NCI-H345 treated with DMSO at 0.1 percent for 48 hours (cell line): Measurements from ENCODE around the gene PHACTR3.

Source experiments
- DNase-seq: peaks from one replicate; lab custom pipeline; 2025; ENCODE audit not compliant: unreplicated experiment; lab: John Stamatoyannopoulos, UW

Gene PHACTR3

DNA sequence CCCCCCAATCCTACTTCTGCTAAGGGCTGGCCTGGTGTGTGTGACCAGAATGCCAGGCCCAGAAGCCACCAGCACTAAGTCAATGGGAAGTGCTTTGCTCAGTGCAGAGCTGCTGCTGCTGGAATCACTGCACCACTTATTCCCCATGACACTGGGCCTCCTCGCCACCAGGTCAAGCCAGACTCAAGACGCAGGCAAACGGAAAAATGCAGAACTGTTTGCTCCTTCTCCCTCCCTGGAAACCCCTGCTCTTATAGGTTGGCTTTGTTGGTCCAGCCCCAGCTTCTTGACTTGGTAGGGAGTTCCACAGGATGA, 121.9 kb downstream of the PHACTR3 start:
- no peak for DNase-seq

DNA sequence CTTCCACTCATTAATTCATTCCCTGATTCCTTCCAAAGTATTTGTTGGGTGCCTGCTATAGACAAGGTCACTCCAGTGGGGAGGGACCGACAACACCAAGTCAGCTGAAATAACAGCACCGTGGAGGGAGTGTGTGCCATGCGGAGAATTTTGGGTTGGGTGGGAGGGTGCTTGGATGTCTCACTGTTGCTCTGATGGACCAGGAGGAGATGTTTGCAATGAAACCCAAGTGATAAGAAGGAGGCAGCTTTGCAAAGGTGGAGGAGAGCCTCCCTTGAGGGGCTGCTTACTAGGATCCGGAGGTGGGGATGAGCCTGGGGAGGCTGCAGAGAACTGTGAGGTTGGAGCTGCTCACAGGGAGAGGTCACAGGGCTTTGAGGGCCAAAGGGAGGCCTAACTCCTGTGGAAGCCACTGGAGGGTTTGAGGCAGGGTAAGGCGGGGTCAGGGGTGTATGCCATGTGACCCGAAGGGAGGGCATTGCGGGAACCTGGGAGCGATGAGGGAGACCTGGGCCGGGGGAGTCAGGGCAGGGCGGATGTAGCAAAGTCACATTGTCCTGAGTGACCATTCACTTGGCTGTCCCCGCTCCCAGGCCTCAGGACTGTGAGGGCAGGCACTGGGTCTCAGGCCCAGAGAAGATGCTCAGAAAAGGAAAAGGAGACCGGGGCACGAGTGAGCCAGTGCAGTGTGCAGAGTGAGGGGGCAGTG, 124.5 kb downstream of the PHACTR3 start:
- no peak for DNase-seq

DNA sequence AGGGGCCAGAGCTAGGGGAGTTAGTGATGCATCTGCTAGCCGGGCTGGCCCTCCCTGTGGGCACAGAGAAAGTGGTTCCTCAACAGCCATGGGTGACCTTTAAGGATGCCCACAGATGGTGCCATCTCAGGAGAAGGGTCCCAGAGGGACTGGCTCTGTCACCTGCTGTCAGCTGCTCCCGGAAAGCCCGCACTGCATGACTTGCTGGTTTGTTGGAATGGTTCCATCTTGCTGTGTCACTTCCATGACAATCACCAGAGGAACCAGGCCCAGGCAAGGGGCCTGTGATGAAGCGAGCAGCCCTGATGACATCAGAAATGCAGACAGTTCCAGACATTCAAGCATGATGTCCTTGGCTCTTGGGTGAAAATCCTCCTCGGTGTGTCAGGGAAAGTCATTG, 125.2 kb downstream of the PHACTR3 start:
- no peak for DNase-seq

DNA sequence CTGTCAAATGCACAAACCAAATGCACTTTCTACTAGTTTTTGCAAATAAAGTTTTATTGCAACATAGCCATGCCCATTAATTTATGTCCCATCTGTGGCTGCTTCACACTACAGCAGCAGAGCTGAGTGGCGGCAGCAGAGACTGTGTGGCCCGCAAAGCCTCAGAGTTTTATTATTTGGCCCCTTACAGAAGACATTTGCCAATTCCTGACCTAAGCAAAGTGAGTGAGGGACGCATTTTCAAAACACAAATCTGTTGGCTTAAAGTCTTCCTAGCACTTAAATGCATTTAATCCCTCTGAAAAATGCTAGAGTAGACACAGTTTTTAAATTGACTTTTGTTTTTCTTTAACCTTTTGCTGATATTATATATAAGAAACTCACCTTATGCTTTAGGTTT, 126.4 kb downstream of the PHACTR3 start:
- DNase-seq = no peak

DNA sequence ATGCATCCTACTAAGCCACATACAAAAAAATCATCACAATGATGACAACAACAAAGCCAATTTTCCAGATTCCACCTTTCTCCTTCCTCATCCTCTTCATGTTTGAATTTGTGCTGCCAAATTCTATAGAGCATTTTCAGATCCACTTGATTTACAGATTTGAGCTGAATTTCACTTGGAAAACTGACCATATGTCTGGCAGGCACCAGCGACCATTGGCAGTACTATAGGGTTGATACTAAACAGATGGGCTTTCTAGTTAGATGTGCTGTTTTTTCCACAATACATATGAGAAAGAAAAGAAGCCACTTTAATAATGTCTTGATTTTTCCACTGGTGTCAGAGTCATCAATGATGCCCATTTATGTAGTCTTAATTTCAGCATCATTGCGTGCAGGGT, 127.0 kb downstream of the PHACTR3 start:
- DNase-seq = no peak

DNA sequence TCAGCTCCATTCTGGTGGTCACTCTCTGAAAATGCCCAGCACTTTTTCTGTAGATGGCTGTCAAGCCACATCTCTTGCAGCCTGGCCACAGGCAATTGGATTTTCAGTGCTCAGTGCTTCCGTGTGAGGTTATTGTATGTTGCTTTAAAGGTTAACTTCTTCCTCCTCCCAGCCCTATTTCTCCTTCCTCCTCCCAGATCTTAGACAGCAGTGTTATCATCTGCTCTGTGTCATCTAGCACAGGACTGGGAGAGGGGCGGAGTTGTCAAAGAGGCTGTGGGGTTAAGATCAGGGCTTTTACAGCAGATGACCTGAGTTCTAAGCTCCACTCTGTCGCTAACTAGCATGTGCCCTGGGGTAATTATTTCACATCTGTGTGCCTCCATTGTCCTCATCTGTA, 129.0 kb downstream of the PHACTR3 start:
- DNase-seq = no peak

DNA sequence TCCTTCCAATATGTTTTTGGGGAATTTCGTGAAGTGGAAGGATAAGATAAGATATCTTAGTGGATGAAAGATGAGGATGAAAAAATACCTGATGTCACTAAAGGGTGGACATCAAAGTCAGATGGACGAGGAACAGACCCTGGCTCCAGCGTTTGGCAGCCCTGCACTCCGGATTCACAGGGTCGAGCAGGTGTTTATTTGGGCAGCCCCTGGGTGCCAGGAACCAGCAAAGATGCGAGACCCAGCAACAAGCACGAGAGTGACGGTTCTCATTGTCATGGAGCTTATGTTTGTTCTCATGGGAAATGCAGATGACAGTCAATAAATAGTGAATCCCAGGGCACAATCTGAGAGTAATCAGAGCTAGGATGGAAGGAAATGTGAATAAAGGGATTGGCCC, 131.1 kb downstream of the PHACTR3 start:
- DNase-seq = no peak

DNA sequence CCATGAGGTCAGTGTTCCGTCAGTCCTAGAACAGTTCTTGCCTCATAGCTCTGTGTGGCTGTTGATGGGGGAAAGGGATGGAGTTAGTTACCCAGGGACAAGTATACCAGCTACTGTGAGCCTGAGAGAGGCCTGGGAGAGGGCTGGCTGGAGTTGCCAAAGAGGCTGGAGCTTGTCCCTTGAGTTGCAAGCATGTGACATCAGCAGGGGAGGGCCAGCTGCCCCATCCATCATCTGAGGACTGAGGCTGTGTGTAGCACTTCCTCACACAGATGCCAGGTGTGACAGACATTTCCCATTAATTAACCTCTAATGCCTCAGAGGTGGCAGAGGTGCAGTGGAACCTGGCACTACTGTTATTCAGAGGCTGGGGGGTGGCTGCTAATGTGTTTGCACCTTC, 131.6 kb downstream of the PHACTR3 start:
- DNase-seq = no peak

DNA sequence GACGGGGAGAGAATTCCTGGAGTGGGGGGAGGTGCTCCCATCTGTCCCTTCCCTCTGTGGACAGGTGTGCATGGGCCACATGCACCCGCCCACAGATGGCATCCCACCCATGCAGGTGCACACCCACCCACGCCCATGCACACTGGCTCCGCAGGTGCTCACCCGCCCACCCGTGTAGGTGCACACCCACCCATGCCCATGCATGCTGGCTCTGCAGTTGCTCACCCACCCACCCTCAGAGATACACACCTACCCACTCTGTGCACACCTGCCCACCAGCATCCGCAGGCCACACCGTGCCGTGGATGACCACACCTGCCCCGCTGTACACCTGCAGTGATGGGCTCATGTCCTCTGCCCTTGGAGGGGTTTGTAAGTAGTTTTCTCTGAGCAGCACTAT, 132.0 kb downstream of the PHACTR3 start:
- no peak for DNase-seq

DNA sequence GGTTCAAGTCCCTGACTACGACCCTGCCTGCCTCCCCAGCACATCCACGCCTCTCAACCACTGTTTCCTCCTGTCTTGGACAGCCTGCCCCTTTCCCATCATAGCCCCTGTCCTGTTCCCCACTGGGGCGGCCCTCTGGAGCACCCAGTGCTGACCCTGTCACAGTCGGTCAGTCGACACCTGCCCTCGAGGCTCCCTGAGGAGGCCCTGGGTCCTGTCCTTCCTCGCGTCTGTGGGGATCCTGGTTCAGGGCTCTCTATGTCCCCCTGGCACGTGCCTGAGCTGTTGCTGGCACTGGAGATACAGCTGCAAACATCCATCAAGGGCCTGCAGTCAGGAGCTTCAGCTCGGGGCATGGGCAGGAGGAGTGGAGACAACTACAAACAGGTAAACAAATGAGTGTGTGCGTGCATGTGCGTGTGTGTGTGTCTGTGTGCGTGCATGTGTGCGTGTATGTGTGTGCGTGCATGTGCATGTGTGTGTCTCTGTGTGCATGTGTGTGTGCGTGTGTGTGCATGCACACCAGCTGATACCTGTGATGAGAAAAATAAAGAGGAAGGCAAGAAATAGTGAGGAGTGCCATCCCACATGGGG, 132.8 kb downstream of the PHACTR3 start:
- no peak for DNase-seq

DNA sequence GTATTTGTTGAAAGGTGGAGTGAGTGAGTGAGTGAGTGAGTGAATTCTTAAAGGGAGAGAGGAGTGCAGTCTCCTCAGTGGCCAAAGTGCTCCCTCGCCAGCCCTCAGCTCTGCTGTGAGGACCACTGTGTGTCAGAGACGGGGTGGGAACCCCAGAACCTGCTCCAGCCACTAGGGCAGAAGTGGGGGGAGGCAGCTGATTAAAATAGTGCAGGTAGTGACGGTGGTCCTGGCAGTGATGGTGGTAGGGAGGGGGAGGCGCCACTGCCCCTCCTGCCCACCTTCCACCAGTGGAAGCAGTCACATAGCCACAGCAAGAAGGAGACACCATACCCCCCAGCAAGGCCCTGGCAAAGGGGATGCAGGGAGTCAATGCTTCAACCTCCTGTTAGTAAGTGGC, 133.5 kb downstream of the PHACTR3 start:
- DNase-seq = no peak

DNA sequence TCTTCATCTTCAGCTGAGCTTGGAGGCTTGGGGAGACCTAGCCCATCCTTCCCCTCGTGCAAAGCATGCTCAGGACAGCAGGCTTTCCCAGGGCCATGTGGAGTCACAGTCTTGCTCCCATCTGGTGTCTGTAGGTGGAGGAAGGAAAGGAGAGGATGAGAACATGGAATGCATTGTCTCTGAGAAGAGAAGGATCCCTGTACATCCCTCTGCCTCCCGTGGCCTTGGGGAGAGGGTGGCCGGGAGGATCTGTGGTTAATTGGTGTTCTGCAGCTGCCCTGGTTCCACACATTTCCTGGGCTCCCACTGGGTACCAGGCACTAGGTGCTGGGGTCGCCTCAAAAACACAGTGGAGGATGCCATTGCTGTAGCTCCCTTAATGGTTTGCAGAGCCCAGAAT, 134.5 kb downstream of the PHACTR3 start:
- DNase-seq = no peak

DNA sequence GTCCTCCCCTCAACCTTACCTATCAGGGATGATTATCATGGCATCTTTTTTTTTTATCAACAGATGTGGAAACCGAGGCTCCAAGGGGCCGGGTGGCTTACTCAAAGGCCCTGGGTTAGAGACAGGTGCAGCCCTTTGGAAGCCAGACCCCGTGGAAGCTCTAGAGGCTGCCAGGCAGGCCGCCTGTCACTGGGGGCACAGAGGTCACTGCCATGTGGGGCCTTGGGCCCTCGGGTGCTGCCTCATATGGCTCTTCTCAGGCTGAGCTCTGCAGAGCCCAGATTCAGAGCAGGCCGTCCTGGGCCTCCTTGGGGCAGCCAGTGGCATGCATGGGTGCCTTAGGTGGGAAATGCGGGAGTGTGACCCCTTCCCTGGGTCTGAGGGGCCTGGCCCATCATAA, 136.3 kb downstream of the PHACTR3 start:
- DNase-seq = no peak

DNA sequence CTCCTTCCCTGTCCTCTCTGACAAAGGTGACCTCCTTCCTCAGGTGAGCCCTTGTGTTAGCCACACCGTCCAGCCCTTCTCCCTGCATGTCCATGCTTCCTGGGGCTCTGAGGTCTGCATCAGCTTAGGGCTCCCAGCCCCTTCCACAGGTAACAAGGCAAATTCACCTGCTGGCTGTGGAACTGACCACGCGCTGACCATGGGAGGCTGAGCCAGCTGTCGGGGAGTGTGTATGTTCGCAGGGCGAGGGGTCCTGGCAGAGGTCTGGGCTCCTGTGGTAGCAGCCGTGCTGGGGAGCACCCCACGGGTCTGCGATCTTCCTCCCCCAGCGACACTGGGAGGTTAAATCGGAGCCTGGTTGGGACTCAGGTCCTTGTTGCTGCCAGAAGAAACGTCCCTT, 136.7 kb downstream of the PHACTR3 start:
- no peak for DNase-seq

DNA sequence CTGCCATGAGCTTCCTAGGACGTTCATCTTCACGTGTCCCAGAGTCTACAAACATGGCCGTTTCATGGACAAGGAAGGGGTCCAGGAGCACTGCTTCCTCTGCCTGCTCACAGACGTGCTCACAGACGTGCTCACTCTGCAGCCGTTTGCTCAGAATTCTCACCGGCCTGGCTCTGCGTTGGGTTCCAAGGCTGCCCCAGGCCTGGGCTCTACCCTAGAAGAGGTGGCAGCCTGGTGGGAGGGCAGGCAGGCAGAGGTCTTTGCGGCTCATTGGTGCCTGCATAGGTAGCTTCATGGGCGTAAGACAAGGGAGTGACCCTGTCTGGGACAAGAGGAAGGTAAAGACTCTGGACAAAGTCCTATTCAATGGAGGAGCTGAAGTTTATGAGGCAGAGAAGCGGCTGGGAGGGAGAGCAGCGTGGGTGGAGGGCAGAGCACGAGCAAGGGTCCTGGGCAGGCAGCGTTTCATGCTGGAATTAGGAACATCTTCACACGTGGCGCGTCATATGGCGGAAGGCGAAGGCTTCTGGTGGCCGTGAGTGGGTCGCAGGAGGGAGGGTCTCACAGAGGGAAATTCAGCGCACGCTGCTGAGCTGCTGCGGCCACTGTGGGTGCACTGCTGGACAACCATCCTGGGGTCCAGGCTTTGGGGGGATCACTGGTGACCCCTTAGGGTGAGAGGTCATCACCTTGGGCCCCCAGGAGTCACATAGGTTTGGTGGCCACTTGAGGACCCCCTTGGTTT, 138.2 kb downstream of the PHACTR3 start:
- DNase-seq = no peak

DNA sequence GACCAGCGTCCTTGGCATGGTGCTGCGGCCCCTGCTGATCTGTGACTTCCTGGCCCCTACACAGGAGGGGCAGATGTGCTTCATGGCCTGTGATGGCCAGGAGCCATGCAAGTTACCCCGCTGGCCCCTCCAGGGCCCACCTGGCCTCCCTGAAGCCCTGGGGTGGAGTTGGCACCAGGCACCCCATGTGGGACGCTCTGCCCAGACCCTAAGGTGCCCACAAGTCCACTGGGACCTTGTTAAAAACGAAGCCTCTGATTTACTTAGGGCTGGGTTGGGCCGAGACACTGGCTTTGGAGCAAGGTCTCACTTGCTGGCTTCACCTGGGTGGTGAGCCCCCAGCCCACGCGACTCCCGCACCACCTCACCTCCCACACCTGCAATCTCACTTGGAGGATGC, 139.0 kb downstream of the PHACTR3 start:
- DNase-seq = no peak

DNA sequence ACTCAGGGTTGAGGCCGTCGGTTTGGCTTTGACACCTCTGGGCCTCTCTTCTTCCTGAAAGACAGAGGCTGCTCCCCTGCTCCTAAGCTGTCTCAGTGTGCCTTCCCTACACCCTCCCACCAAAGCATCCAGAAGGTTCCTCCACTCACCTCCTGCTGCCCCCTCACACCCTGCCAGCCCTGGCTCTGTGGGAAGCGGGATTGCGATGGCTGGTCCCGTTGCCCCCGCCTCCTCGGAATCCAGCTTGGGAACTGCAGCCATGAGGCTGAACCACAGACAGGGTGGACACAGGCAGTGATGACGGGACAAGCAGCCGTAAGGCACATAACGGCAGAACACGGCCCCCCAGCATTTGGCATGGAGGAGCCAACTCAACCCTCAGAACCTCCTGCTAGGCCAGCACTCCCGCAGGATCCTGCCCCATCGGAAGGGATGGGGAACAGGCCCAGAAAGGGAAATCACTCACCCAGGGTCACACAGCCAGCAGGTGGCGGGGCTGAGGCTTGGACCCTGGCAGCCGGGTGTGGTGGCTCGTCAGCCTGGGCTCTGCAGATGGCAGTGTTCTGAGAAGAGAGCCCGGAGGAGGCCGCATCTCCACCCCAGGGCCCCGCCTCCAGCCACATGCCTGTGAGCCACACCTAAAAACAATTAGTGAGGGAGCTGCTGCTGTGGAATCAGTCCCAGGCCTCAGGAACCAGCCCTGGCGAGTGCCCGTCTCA, 139.6 kb downstream of the PHACTR3 start:
- no peak for DNase-seq

DNA sequence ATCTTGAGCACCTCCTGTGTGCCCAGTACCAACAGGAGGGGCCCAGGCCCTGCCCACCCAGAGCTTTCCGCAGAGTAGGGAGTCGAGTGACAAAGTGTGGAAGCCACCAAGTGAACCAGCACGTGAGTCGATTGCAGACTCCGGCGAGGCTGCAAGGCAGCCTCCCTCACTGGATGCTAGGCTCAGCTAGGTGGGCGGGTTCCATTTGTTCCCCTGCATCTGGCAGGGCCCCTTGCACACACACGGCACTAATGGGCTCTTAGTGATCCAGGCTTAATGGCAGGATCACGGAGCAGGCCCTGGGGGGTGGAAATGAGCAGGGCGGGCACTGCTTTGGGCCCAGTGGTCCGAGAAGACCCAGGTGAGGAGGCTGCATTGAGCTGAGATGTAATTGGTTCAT, 140.4 kb downstream of the PHACTR3 start:
- DNase-seq = no peak

DNA sequence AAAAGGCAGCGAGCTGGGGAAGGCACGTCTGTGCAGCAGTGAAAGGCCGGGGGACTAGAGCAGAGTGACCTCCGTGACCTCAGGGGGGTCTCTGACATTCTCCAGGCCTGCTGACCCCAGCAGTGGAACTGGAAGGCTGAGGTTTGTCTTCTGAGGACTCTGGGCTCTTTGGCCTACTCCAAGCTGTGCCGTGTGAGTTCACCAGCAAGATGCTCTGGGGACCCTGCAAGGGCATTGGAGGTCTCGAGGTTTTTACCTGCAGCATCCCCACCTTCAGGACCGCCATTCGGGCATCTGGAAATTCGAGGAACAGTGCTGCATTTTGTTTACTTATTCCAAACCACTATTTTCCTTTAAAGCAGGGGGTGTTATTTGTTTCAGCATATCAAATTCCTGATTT, 140.9 kb downstream of the PHACTR3 start:
- DNase-seq = no peak

DNA sequence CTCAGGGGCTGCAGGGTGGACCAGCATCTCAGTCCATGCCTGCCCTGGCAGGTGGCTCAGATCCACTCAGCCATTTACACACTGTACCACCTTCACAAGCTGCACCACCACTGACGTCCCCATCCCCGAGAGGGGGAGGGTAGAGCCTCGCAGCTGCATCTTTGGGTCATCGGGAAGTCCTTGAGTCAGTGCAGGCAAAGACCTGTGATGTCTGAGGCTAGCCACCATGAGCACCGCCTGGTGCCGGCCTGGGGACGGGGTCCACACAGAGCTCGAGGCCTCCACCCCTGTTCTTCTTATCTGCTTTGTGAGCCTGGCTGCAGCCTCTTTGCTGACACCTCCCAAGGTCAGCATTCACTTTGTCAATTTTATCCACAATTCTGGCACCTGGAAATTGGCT, 141.4 kb downstream of the PHACTR3 start:
- no peak for DNase-seq

DNA sequence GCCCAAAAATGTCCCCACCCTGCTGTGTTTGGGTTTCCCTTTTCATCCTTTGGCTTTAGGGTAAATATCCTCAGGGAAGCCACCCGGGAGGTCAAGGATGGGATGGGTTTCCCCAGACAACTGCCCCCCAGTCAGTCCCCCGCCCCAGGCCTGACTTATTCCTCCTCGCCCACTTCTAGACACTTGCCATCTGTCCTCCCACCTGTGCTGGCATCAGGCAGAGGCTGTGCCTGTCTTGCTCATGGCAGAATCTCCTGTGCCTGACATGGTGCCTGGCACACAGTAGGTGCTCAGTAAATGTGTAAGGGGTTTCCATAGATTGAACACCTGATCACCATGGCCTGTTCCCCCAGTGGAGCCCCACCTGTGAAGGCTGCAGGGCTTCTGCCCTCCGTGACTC, 141.8 kb downstream of the PHACTR3 start:
- DNase-seq = no peak
